ENCODE measurements around the gene CDC42BPA. TPM values are rescaled to one million over a fixed set of nuclear protein-coding genes. Genes with fewer than 3 reads are reported as not detected.

The CDC42BPA gene
- total and polyA plus RNA-seq, 2 donors from 2014 or later: 11.2 to 60.7 TPM

DNA sequence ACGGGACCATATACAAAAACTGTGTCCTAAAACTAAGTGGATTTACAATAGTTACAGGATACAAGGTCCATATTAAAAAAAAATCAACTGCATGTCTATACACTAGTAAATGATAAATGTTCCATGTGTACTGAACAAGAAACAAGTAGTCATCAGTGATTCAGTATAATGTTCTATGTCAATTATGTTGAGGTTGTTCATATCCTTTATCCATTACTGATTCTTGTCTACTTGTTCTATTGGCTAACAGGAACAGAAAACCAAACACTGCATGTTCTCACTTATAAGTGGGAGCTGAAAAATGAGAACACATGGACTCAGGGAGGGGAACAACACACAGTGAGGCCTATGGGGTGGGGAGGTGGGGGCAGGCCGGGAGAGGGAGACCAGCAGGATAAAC lies 90.5 kb downstream of the CDC42BPA start:
- H3K4me3 ChIP-seq (ENCODE audit: low read length in 3 of 3): no peak overlapping the region
- intact Hi-C loops (cut with DNase I): no loop called here
- no peak overlapping the region for H3K27ac ChIP-seq (ENCODE audit: low read depth in 2 of 2, low read length in 2 of 2)
- no peaks in the 10 kb centered on the region for H3K27me3 ChIP-seq (ENCODE audit: control insufficient read depth, insufficient read depth, low read length)
- no peaks in the 10 kb centered on the region for H3K4me1 ChIP-seq (ENCODE audit: control insufficient read depth in 2 of 3, insufficient read depth in 2 of 3, low read depth in 1 of 3, low read length in 3 of 3)
- TF ChIP-seq, protein P1, sequence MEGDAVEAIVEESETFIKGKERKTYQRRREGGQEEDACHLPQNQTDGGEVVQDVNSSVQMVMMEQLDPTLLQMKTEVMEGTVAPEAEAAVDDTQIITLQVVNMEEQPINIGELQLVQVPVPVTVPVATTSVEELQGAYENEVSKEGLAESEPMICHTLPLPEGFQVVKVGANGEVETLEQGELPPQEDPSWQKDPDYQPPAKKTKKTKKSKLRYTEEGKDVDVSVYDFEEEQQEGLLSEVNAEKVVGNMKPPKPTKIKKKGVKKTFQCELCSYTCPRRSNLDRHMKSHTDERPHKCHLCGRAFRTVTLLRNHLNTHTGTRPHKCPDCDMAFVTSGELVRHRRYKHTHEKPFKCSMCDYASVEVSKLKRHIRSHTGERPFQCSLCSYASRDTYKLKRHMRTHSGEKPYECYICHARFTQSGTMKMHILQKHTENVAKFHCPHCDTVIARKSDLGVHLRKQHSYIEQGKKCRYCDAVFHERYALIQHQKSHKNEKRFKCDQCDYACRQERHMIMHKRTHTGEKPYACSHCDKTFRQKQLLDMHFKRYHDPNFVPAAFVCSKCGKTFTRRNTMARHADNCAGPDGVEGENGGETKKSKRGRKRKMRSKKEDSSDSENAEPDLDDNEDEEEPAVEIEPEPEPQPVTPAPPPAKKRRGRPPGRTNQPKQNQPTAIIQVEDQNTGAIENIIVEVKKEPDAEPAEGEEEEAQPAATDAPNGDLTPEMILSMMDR (IDR thresholded peaks at IDR 0.05; ENCODE audit: borderline replicate concordance, extremely low read depth, insufficient read depth): no peak
- H3K9ac ChIP-seq (ENCODE audit: low read length in 3 of 3): no peak overlapping the region
- no peaks in the 10 kb centered on the region for H3K36me3 ChIP-seq (ENCODE audit: control insufficient read depth in 2 of 3, insufficient read depth in 3 of 3, low read length in 3 of 3)
- DNase-seq: no peak
- H3K9me3 ChIP-seq (ENCODE audit: control insufficient read depth in 2 of 3, insufficient read depth in 1 of 3, low read length in 3 of 3): no peaks in the 10 kb centered on the region
- no peak for FAIRE-seq

DNA sequence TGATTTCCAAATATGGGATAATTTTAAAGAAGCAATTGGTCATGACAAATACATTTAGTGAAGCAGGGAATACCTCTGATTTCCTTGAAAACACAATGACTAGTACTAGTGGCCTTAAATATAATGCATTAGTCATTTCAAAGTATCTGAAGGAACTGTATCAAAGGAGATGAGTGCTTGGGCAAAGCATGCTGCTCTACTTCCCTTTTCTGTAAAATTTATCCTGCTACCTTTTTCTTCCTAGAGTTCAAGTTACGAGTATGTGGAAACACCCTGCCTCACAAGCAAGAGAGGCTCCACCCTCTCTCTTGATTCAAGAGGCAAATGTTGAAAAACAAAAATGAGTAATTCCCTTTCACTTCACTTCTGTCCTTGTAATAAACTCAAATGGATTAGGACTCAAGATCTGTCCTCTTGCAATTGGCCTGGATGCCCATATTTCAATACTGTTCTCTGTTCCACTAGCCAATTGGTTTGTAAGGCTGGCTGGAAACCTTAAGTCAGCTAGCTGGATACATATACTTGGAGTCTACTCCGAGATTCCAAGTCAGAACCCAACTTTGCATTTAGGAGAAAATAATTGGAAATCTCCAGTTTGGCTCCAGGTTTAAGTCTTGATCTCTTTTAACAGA lies 92.5 kb downstream of the CDC42BPA start:
- H3K36me3 ChIP-seq (ENCODE audit: control insufficient read depth in 2 of 3, insufficient read depth in 3 of 3, low read length in 3 of 3): no peaks in the 10 kb centered on the region
- intact Hi-C loops (cut with DNase I): no loop called here
- no peak overlapping the region for H3K27ac ChIP-seq (ENCODE audit: low read depth in 2 of 2, low read length in 2 of 2)
- TF ChIP-seq, protein P1 (IDR thresholded peaks at IDR 0.05; ENCODE audit: borderline replicate concordance, extremely low read depth, insufficient read depth): no peak
- FAIRE-seq: no peak
- H3K9ac ChIP-seq (ENCODE audit: low read length in 3 of 3): no peak overlapping the region
- DNase-seq: no peak
- H3K27me3 ChIP-seq (ENCODE audit: control insufficient read depth, insufficient read depth, low read length): no peaks in the 10 kb centered on the region
- H3K9me3 ChIP-seq (ENCODE audit: control insufficient read depth in 2 of 3, insufficient read depth in 1 of 3, low read length in 3 of 3): no peaks in the 10 kb centered on the region
- H3K4me3 ChIP-seq (ENCODE audit: low read length in 3 of 3): no peak overlapping the region
- H3K4me1 ChIP-seq (ENCODE audit: control insufficient read depth in 2 of 3, insufficient read depth in 2 of 3, low read depth in 1 of 3, low read length in 3 of 3): no peaks in the 10 kb centered on the region

DNA sequence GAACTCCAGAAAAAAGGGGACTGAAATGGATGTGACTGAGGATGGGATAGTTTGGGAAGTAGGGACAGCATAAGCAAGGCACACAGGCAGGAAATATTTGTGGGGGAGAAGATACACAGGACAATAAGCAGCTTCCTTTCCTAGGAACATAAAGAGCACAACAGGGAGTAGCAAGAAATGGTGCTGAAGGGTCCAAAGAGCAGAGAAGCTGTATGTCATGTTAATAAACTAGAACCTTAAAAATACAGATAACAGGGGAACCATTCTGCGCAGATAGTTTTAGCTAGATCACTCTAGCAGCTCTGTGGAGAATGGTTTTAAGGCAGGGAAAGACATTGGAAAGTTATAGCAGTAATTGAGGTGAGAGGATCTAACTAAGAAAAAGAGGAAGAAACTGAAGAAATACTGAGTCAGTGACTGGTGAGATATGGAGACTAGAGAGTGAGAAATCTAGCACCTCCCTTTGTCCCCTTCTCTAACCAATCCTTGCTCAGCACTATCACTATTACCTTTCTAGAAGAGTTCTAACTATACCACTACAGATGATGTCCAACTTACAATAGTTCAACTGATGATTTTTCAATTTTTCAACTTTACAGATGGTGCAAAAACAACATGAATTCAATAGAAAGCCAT lies 95.0 kb downstream of the CDC42BPA start:
- no peak overlapping the region for H3K9ac ChIP-seq (ENCODE audit: low read length in 3 of 3)
- no peak overlapping the region for H3K4me3 ChIP-seq (ENCODE audit: low read length in 3 of 3)
- no peak for FAIRE-seq
- H3K4me1 ChIP-seq (ENCODE audit: control insufficient read depth in 2 of 3, insufficient read depth in 2 of 3, low read depth in 1 of 3, low read length in 3 of 3): peaks cover 0 to 9% (median 5%) of the 10 kb centered on the region in 3 donors
- intact Hi-C loops (cut with DNase I): no loop called here
- no peaks in the 10 kb centered on the region for H3K9me3 ChIP-seq (ENCODE audit: control insufficient read depth in 2 of 3, insufficient read depth in 1 of 3, low read length in 3 of 3)
- DNase-seq: no peak
- H3K27ac ChIP-seq (ENCODE audit: low read depth in 2 of 2, low read length in 2 of 2): no peak overlapping the region
- no peaks in the 10 kb centered on the region for H3K36me3 ChIP-seq (ENCODE audit: control insufficient read depth in 2 of 3, insufficient read depth in 3 of 3, low read length in 3 of 3)
- no peaks in the 10 kb centered on the region for H3K27me3 ChIP-seq (ENCODE audit: control insufficient read depth, insufficient read depth, low read length)
- TF ChIP-seq, protein P1 (IDR thresholded peaks at IDR 0.05; ENCODE audit: borderline replicate concordance, extremely low read depth, insufficient read depth): no peak
